HG03469 (cell line): Measurements from ENCODE around the gene ZNF555.
A peak's percentile ranks its signal among the peaks of the same experiment; 100 is the strongest.
"Not testable (repeated sequence)": the region's sequence is repeated elsewhere in the genome, so short reads cannot be mapped to it uniquely, and the experiment has no call there.

Source experiments
- ATAC-seq: cut with Tn5 transposase; IDR thresholded peaks from one replicate; pipeline ENCODE4 v1.9.1; 2021; ENCODE audit warnings: mild to moderate bottlenecking, moderate library complexity, moderate number of reproducible peaks; ENCODE audit not compliant: unreplicated experiment

ZNF555 gene

GRCh38 chr19:2806736-2807378 is 34.4 kb upstream of the ZNF555 start:
- ATAC-seq: no peak

GRCh38 chr19:2807379-2808128 is 33.7 kb upstream of the ZNF555 start:
- ATAC-seq: no peak

- no peak for ATAC-seq
Measured at GRCh38 chr19:2808129-2808941, 32.9 kb upstream of the ZNF555 start.

GRCh38 chr19:2809387-2810140 is 31.7 kb upstream of the ZNF555 start:
- ATAC-seq: no peak

- no peak for ATAC-seq
Measured at GRCh38 chr19:2810141-2811091, 30.9 kb upstream of the ZNF555 start.

GRCh38 chr19:2811221-2811722 is 30.0 kb upstream of the ZNF555 start:
- no peak for ATAC-seq

GRCh38 chr19:2811735-2812413 is 29.4 kb upstream of the ZNF555 start:
- ATAC-seq: no peak

GRCh38 chr19:2812414-2813234 is 28.7 kb upstream of the ZNF555 start:
- ATAC-seq: no peak

GRCh38 chr19:2813235-2814160 is 27.8 kb upstream of the ZNF555 start:
- ATAC-seq: no peak

- no peak for ATAC-seq
Measured at GRCh38 chr19:2814426-2814825, 26.8 kb upstream of the ZNF555 start.

GRCh38 chr19:2815191-2815614 is 26.1 kb upstream of the ZNF555 start:
- ATAC-seq: no peak

- ATAC-seq: no peak
Measured at GRCh38 chr19:2815923-2816322, 25.4 kb upstream of the ZNF555 start.

- no peak for ATAC-seq
Measured at GRCh38 chr19:2816641-2817040, 24.6 kb upstream of the ZNF555 start.

GRCh38 chr19:2817237-2817829 is 23.9 kb upstream of the ZNF555 start:
- not testable (repeated sequence) for ATAC-seq

GRCh38 chr19:2819540-2820111 is 21.6 kb upstream of the ZNF555 start, which contains the start of gene ZNF554:
Gene ZNF554, plus strand, starts transcription at chr19:2819868. Its CDS starts 204 bp downstream, at chr19:2820072.
- peak; percentile 53 for ATAC-seq

- ATAC-seq: no peak
Measured at GRCh38 chr19:2820112-2820702, 21.1 kb upstream of the ZNF555 start.
